ENCODE results near the gene TBCD.
A peak's percentile ranks its signal among the peaks of the same experiment; 100 is the strongest.

TBCD gene

GRCh38 chr17:82804442-82805191 is 52.8 kb downstream of the TBCD start:
- H3K36me3 ChIP-seq, result peaks cover 38 to 78% (median 56%) of the 10 kb centered on the region in 11 experiments
- TF ChIP-seq Cebpa-rat (IDR thresholded peaks at IDR 0.05), result no peak

DNA sequence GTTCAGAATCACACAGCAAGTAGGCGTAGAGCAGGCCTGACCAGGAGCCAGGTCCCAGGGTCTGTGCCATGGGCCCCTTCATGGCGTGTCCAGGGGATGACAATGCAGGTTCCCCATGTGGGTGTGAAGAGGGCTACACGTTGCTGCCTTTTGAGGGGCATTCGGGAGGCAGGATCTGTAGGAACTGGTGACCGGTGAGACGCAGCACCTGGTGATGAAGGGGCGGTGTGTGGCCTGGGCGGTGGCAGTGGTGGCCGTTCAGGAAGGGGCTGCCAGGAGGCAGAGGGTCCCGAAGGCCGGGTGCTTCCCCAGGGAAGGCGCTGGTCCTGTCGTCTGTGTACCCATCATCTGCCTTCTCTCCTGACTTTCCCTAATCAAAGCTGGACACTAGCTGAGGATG is 53.4 kb downstream of the TBCD start:
- Histone ChIP-seq H3K4me3 (no peak overlapping the region), H3K27me3 (peaks cover 0 to 7% (median 0%) of the 10 kb centered on the region in 11 experiments; a peak in 3 of 22 replicates), H3K4me1 (peaks cover 2 to 24% (median 13%) of the 10 kb centered on the region in 10 experiments; a peak in 19 of 20 replicates), H3K36me3 (peaks cover 33 to 73% (median 51%) of the 10 kb centered on the region in 11 experiments), H4K20me1 (peaks cover 7 to 91% (median 79%) of the 10 kb centered on the region in 11 experiments; a peak in 19 of 22 replicates), H3K9me3 (replicated peaks in 1 of 11) (peaks cover 0 to 15% (median 12%) of the 10 kb centered on the region in 11 experiments; a peak in 14 of 22 replicates), H3K9ac (no peak overlapping the region), H3K27ac (no peak overlapping the region), H3K4me2 (no peak overlapping the region)
- no peak for TF ChIP-seq Cebpa-rat (IDR thresholded peaks at IDR 0.05)

More at GRCh38 chr17:82804442-82805191, 52.8 kb downstream of the TBCD start:
- H3K4me3 ChIP-seq, result no peak overlapping the region
- H3K4me2 ChIP-seq, result no peak overlapping the region
- peaks cover 0 to 18% (median 7%) of the 10 kb centered on the region in 10 experiments; a peak in 13 of 20 replicates for H3K4me1 ChIP-seq
- no peak overlapping the region for H3K27ac ChIP-seq
- H4K20me1 ChIP-seq, result peaks cover 7 to 85% (median 75%) of the 10 kb centered on the region in 11 experiments; a peak in 19 of 22 replicates
- H3K27me3 ChIP-seq, result peaks cover 0 to 1% (median 0%) of the 10 kb centered on the region in 11 experiments; a peak in 1 of 22 replicates
- no peak overlapping the region for H3K9ac ChIP-seq
- H3K9me3 ChIP-seq (replicated peaks in 1 of 11), result peaks cover 0 to 18% (median 15%) of the 10 kb centered on the region in 11 experiments; a peak in 14 of 22 replicates

DNA sequence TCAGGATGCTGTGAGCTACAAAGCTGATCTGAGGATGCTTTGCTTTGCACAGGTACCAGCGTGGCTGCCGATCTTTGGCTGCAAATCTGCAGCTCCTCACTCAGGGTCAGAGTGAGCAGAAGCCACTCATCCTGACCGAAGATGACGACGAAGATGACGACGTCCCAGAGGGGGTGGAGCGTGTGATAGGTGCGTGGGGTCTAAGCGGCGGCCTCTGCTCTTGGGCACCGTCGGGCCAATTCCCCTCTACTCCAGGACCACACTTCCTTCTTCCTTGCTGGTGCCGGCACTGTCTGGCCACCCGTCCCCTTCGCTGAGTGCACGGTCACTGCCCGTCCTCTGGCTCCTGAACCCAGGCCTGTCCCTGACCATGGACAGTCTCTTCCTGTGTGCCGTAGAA is 54.0 kb downstream of the TBCD start:
- H3K36me3 ChIP-seq, result peaks cover 27 to 68% (median 46%) of the 10 kb centered on the region in 11 experiments
- H3K4me3 ChIP-seq, result no peak overlapping the region
- no peak overlapping the region for H3K27ac ChIP-seq
- no peak overlapping the region for H3K9ac ChIP-seq
- H4K20me1 ChIP-seq, result peaks cover 8 to 97% (median 84%) of the 10 kb centered on the region in 11 experiments; a peak in 19 of 22 replicates
- H3K9me3 ChIP-seq (replicated peaks in 1 of 11), result peaks cover 0 to 10% (median 8%) of the 10 kb centered on the region in 11 experiments; a peak in 14 of 22 replicates
- H3K27me3 ChIP-seq, result peaks cover 0 to 10% (median 0%) of the 10 kb centered on the region in 11 experiments; a peak in 4 of 22 replicates
- H3K4me1 ChIP-seq, result peaks cover 8 to 30% (median 19%) of the 10 kb centered on the region in 10 experiments
- no peak overlapping the region for H3K4me2 ChIP-seq
- no peak for TF ChIP-seq Cebpa-rat (IDR thresholded peaks at IDR 0.05)

- Histone ChIP-seq H3K9me3 (replicated peaks in 1 of 11) (peaks cover 0 to 3% (median 2%) of the 10 kb centered on the region in 11 experiments; a peak in 14 of 22 replicates), H3K27ac (no peak overlapping the region), H3K9ac (no peak overlapping the region), H3K27me3 (peaks cover 0 to 14% (median 0%) of the 10 kb centered on the region in 11 experiments; a peak in 5 of 22 replicates), H3K4me2 (no peak overlapping the region), H3K4me1 (peaks cover 16 to 38% (median 27%) of the 10 kb centered on the region in 10 experiments), H4K20me1 (peaks cover 8 to 100% (median 89%) of the 10 kb centered on the region in 11 experiments; a peak in 19 of 22 replicates), H3K4me3 (no peak overlapping the region), H3K36me3 (peaks cover 20 to 61% (median 40%) of the 10 kb centered on the region in 11 experiments)
- no peak for TF ChIP-seq Cebpa-rat (IDR thresholded peaks at IDR 0.05)
Measured at GRCh38 chr17:82806645-82807044, 54.8 kb downstream of the TBCD start.

GRCh38 chr17:82807101-82807500 is 55.2 kb downstream of the TBCD start:
- no peaks in the 10 kb centered on the region for H3K9me3 ChIP-seq (replicated peaks in 1 of 11)
- H3K4me1 ChIP-seq, result peaks cover 21 to 43% (median 31%) of the 10 kb centered on the region in 10 experiments
- H3K27ac ChIP-seq, result no peak overlapping the region
- no peak for TF ChIP-seq Cebpa-rat (IDR thresholded peaks at IDR 0.05)
- peaks cover 0 to 19% (median 0%) of the 10 kb centered on the region in 11 experiments; a peak in 7 of 22 replicates for H3K27me3 ChIP-seq
- peaks cover 18 to 57% (median 37%) of the 10 kb centered on the region in 11 experiments for H3K36me3 ChIP-seq
- peaks cover 8 to 100% (median 90%) of the 10 kb centered on the region in 11 experiments; a peak in 19 of 22 replicates for H4K20me1 ChIP-seq
- no peak overlapping the region for H3K4me2 ChIP-seq
- 0 out of 22 replicates have a peak overlapping the region, but pooled peaks of 1 of the 11 experiments have one; percentile 13 for H3K9ac ChIP-seq
- H3K4me3 ChIP-seq, result no peak overlapping the region

DNA sequence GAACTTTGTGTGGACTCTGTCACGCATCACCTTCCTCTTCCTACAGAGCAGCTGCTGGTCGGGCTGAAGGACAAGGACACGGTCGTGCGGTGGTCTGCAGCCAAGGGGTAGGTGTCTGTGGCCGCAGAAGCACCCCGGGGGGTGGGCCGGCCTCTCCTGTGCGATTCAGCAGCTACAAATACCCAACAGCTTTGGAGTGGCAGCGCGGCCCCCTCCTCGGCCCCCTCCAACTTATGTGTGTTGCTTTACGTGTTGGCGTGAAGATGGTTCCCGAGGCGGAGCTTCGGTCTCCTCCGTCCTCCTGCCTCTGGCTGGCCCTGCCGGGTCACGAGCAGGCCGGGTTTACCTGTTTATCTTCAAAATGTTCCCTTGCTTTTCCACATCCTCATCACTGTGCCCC is 55.7 kb downstream of the TBCD start:
- Histone ChIP-seq H3K4me3 (no peak overlapping the region), H3K9me3 (replicated peaks in 1 of 11) (no peaks in the 10 kb centered on the region), H3K9ac (no peak overlapping the region), H3K4me2 (no peak overlapping the region), H3K4me1 (peaks cover 25 to 48% (median 36%) of the 10 kb centered on the region in 10 experiments), H3K27me3 (peaks cover 0 to 23% (median 0%) of the 10 kb centered on the region in 11 experiments; a peak in 7 of 22 replicates), H4K20me1 (peaks cover 6 to 100% (median 86%) of the 10 kb centered on the region in 11 experiments; a peak in 19 of 22 replicates), H3K36me3 (peaks cover 18 to 53% (median 36%) of the 10 kb centered on the region in 11 experiments), H3K27ac (no peak overlapping the region)
- no peak for TF ChIP-seq Cebpa-rat (IDR thresholded peaks at IDR 0.05)

- Histone ChIP-seq H3K27me3 (peaks cover 0 to 28% (median 0%) of the 10 kb centered on the region in 11 experiments; a peak in 8 of 22 replicates), H4K20me1 (peaks cover 1 to 100% (median 83%) of the 10 kb centered on the region in 11 experiments; a peak in 19 of 22 replicates), H3K9me3 (replicated peaks in 1 of 11) (no peaks in the 10 kb centered on the region), H3K27ac (no peak overlapping the region), H3K4me1 (peaks cover 25 to 52% (median 39%) of the 10 kb centered on the region in 10 experiments), H3K9ac (no peak overlapping the region), H3K4me3 (no peak overlapping the region), H3K36me3 (peaks cover 18 to 51% (median 38%) of the 10 kb centered on the region in 11 experiments), H3K4me2 (no peak overlapping the region)
- no peak for TF ChIP-seq Cebpa-rat (IDR thresholded peaks at IDR 0.05)
Measured at GRCh38 chr17:82808006-82808405, 56.1 kb downstream of the TBCD start.

DNA sequence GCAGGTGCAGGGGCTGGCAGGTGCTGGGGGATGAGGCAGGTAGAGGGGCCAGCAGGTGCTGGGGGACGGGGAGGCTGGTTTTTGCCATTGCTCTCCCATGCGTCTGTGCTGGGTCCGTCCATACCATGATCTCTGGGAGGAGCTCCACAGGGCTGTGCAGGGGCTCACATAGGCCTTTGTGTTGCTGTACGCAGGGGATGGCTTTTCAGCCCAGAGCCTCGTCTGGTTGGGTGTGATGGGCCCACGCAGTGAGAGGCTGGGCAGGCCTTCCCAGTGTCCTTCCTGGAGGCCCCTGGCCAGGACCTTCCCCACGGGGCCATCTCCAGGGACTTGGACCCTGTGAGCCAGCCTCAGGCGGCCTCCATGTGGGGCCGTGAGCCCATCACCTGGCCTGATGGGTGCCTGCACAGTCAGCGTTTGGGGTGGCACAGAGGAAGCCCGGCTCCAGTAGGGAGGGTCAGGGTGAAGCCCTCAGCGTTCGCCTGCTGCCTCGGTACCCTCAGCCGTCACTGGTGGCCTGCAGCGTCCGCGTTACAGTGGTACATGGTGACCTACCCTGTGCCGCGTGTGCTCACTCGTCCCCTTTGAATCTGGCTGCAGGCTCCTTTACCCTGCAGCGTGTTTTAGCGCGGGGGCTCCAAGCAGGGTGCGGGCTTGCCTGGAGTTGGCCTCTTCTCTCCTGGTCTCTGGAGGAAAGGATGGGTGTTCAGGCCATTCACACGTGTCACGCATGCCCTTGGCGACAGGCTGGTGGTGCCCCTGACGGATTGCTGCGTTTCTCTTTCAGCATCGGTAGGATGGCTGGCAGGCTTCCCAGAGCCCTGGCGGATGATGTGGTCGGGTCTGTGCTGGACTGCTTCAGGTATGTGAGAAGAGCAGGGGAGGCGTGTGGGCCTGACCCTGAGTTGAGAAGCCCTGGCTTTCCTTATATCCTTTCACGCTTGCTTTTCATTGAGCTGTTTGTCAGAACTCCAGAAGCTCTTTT is 57.3 kb downstream of the TBCD start:
- Histone ChIP-seq H3K27me3 (peaks cover 0 to 30% (median 0%) of the 10 kb centered on the region in 11 experiments; a peak in 8 of 22 replicates), H3K4me3 (no peak overlapping the region), H3K9ac (no peak overlapping the region), H4K20me1 (peaks cover 0 to 96% (median 76%) of the 10 kb centered on the region in 11 experiments; a peak in 18 of 22 replicates), H3K9me3 (replicated peaks in 1 of 11) (no peaks in the 10 kb centered on the region), H3K4me2 (peak overlapping the region in 6 of 11 experiments; percentile 65 to 89 (median 79); a peak in 10 of 22 replicates), H3K4me1 (peaks cover 25 to 55% (median 41%) of the 10 kb centered on the region in 10 experiments), H3K27ac (no peak overlapping the region), H3K36me3 (peaks cover 18 to 60% (median 42%) of the 10 kb centered on the region in 11 experiments)
- no peak for TF ChIP-seq Cebpa-rat (IDR thresholded peaks at IDR 0.05)

Data from BLaER1 treated with 17β-estradiol and CSF1 and Interleukin-3, amounts not matched to agents 10 nM and 100 nM (cell line).